GM23338 (cell line): ENCODE measurements around the gene ADGRL3. TPM values are rescaled to one million over a fixed set of nuclear protein-coding genes. Genes with fewer than 3 reads are reported as not detected.

Experiments used
- ATAC-seq: fragments of 200-7000 bp; cut with Tn5 transposase; 3 replicates; pipeline ENCODE4 v1.9.1; 2020
- DNase-seq: peaks from one replicate; pipeline ENCODE4 v3.0.0-alpha.2; 2015; ENCODE audit warnings: low spot score
- H2AFZ ChIP-seq: fragments of 200-600 bp; sonication (generic); 2 replicates; pipeline ENCODE4 v1.8.0; 2016; ENCODE audit warnings: antibody characterized with exemption, mild to moderate bottlenecking, moderate library complexity
- H3F3A ChIP-seq: fragments of 200-600 bp; sonication (generic); replicated peaks from 2 replicates; pipeline ENCODE4 v1.8.0; 2017; ENCODE audit warnings: antibody characterized with exemption, mixed run types, low read depth
- H3K27ac ChIP-seq: fragments of 200-600 bp; sonication (generic); 2 replicates; pipeline ENCODE4 v1.6.1; 2016; ENCODE audit warnings: low read depth
- H3K27me3 ChIP-seq: fragments of 200-600 bp; sonication (generic); 2 replicates; pipeline ENCODE4 v1.8.0; 2016; ENCODE audit warnings: mild to moderate bottlenecking, mixed run types, moderate library complexity; ENCODE audit not compliant: insufficient read depth
- H3K36me3 ChIP-seq: fragments of 200-600 bp; sonication (generic); 2 replicates; pipeline ENCODE4 v1.8.0; 2016; ENCODE audit warnings: mild to moderate bottlenecking; ENCODE audit not compliant: insufficient read depth
- H3K4me1 ChIP-seq: fragments of 200-600 bp; sonication (generic); 2 replicates; pipeline ENCODE4 v1.8.0; 2016; ENCODE audit warnings: mild to moderate bottlenecking, moderate library complexity; ENCODE audit not compliant: insufficient read depth
- H3K4me2 ChIP-seq: fragments of 200-600 bp; sonication (generic); 2 replicates; pipeline ENCODE4 v1.7.1; 2017; ENCODE audit warnings: mixed run types
- H3K4me3 ChIP-seq: fragments of 200-600 bp; sonication (generic); 2 replicates; pipeline ENCODE4 v1.6.1; 2016; ENCODE audit warnings: mixed run types
- H3K79me2 ChIP-seq: fragments of 200-600 bp; sonication (generic); replicated peaks from 2 replicates; pipeline ENCODE4 v1.8.0; 2017; ENCODE audit warnings: mild to moderate bottlenecking; ENCODE audit not compliant: insufficient read depth
- H3K9me2 ChIP-seq: fragments of 200-600 bp; sonication (generic); 2 replicates; pipeline ENCODE4 v1.8.0; 2017; ENCODE audit not compliant: insufficient read depth
- H4K20me1 ChIP-seq: fragments of 200-600 bp; sonication (generic); replicated peaks from 2 replicates; pipeline ENCODE4 v1.8.0; 2017; ENCODE audit warnings: mild to moderate bottlenecking; ENCODE audit not compliant: insufficient read depth
- H3K27ac Mint-ChIP-seq: 2 replicates; pipeline ENCODE4 v1.8.0; 2020; ENCODE audit warnings: inconsistent platforms, mild to moderate bottlenecking, moderate library complexity, mixed read lengths
- H3K27me3 Mint-ChIP-seq: 3 replicates; pipeline ENCODE4 v1.8.0; 2022; ENCODE audit warnings: low read depth, mild to moderate bottlenecking, moderate library complexity, mixed read lengths, inconsistent platforms; ENCODE audit not compliant: insufficient read depth, poor library complexity
- H3K36me3 Mint-ChIP-seq: 3 replicates; pipeline ENCODE4 v1.8.0; 2021; ENCODE audit warnings: low read depth, mild to moderate bottlenecking, inconsistent platforms, moderate library complexity, mixed read lengths
- H3K4me1 Mint-ChIP-seq: 3 replicates; pipeline ENCODE4 v1.8.0; 2020; ENCODE audit warnings: mild to moderate bottlenecking, inconsistent platforms, mixed read lengths
- H3K4me3 Mint-ChIP-seq: 3 replicates; pipeline ENCODE4 v1.8.0; 2021; ENCODE audit warnings: moderate library complexity, mild to moderate bottlenecking, inconsistent platforms, mixed read lengths
- H3K9me3 Mint-ChIP-seq: 3 replicates; pipeline ENCODE4 v1.8.0; 2020; ENCODE audit warnings: moderate library complexity, mild to moderate bottlenecking, inconsistent platforms, mixed read lengths
- CREB1 ChIP-seq: fragments of 250-450 bp; sonication (Bioruptor Pico); IDR thresholded peaks from 2 replicates; pipeline ENCODE4 v1.5.0; 2020; ENCODE audit warnings: low read depth, mild to moderate bottlenecking, moderate library complexity
- EZH2phosphoT487 ChIP-seq: fragments of 200-600 bp; sonication (generic); IDR thresholded peaks from one replicate; pipeline ENCODE4 v1.8.1; 2018; ENCODE audit warnings: antibody characterized with exemption; ENCODE audit not compliant: unreplicated experiment
- NANOG ChIP-seq: IDR thresholded peaks from 2 replicates; pipeline ENCODE4 v1.6.1; 2016; ENCODE audit warnings: antibody characterized with exemption, borderline replicate concordance
- POLR2AphosphoS5 ChIP-seq: IDR thresholded peaks from 2 replicates; pipeline ENCODE4 v1.6.1; 2016; ENCODE audit warnings: antibody characterized with exemption, low read depth
- STAT1 ChIP-seq: IDR thresholded peaks from one replicate; pipeline ENCODE4 v1.6.1; 2016; ENCODE audit warnings: antibody characterized with exemption; ENCODE audit not compliant: unreplicated experiment
- ZNF331 ChIP-seq: fragments of 250-450 bp; sonication (Bioruptor Pico); IDR thresholded peaks from 2 replicates; pipeline ENCODE4 v1.5.0; 2020; ENCODE audit warnings: low read depth, mild to moderate bottlenecking, moderate library complexity
- polyA plus RNA-seq: library from polyadenylated mRNA; unstranded; fragments of >200 nt; fragmentation: Nextera tagmentation; extraction: Ambion mirVana; gene quantifications from 2 replicates; pipeline ENCODE4 v1.2.1, GENCODE V29; 2016
- total RNA-seq: library from RNA; depleted of rRNA; stranded (reverse); fragments of >200 nt; shearing (Covaris generic); gene quantifications from 2 replicates; pipeline ENCODE4 v1.2.3, GENCODE V29; 2014
- TF ChIP-seq, protein P1 (sequence below): fragments of 250-450 bp; sonication (Bioruptor Pico); IDR thresholded peaks from 2 replicates; pipeline ENCODE4 v1.5.0; 2020; ENCODE audit warnings: mild to moderate bottlenecking, moderate library complexity
- TF ChIP-seq, protein P2 (sequence below), 2 experiments: fragments of 200-600 bp in 1 of 2; sonication (generic) in 1 of 2; conservative IDR thresholded peaks; 2 replicates each; pipeline versions ENCODE4 v1.5.1 to v1.6.1; 2016 to 2017; ENCODE audit warnings: antibody characterized with exemption in 2 of 2, low read depth in 2 of 2, mild to moderate bottlenecking in 2 of 2, moderate library complexity in 1 of 2
- TF ChIP-seq, protein P3 (sequence below): IDR thresholded peaks from one replicate; pipeline ENCODE4 v1.6.1; 2018; ENCODE audit warnings: antibody characterized with exemption; ENCODE audit not compliant: unreplicated experiment
- TF ChIP-seq, protein P4 (sequence below): IDR thresholded peaks from 2 replicates; pipeline ENCODE4 v1.6.1; 2016; ENCODE audit warnings: antibody characterized with exemption

Gene ADGRL3
- total and polyA plus RNA-seq, 2 experiments from 2014 or later: 9.7 to 16.5 TPM

DNA sequence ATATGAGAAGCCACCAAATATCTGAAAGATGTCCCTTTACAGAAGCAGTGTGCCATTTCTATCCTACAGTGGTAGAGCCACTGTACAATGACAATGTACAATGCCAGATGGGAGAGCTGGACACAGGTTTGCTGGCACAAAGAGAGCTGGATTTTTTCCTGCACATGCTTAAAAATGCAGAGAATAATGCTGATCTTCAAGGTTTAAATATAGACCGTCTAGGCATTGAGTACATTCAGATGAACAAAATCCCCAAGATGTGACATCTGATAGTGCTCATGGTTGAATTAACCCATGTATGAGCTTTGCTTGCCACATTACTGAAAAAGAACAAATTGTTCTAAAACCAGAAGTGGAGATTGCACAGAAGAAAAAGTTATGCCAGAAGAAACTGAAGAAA, 11.7 kb downstream of the ADGRL3 start (continued):
- TF ChIP-seq, protein P1, sequence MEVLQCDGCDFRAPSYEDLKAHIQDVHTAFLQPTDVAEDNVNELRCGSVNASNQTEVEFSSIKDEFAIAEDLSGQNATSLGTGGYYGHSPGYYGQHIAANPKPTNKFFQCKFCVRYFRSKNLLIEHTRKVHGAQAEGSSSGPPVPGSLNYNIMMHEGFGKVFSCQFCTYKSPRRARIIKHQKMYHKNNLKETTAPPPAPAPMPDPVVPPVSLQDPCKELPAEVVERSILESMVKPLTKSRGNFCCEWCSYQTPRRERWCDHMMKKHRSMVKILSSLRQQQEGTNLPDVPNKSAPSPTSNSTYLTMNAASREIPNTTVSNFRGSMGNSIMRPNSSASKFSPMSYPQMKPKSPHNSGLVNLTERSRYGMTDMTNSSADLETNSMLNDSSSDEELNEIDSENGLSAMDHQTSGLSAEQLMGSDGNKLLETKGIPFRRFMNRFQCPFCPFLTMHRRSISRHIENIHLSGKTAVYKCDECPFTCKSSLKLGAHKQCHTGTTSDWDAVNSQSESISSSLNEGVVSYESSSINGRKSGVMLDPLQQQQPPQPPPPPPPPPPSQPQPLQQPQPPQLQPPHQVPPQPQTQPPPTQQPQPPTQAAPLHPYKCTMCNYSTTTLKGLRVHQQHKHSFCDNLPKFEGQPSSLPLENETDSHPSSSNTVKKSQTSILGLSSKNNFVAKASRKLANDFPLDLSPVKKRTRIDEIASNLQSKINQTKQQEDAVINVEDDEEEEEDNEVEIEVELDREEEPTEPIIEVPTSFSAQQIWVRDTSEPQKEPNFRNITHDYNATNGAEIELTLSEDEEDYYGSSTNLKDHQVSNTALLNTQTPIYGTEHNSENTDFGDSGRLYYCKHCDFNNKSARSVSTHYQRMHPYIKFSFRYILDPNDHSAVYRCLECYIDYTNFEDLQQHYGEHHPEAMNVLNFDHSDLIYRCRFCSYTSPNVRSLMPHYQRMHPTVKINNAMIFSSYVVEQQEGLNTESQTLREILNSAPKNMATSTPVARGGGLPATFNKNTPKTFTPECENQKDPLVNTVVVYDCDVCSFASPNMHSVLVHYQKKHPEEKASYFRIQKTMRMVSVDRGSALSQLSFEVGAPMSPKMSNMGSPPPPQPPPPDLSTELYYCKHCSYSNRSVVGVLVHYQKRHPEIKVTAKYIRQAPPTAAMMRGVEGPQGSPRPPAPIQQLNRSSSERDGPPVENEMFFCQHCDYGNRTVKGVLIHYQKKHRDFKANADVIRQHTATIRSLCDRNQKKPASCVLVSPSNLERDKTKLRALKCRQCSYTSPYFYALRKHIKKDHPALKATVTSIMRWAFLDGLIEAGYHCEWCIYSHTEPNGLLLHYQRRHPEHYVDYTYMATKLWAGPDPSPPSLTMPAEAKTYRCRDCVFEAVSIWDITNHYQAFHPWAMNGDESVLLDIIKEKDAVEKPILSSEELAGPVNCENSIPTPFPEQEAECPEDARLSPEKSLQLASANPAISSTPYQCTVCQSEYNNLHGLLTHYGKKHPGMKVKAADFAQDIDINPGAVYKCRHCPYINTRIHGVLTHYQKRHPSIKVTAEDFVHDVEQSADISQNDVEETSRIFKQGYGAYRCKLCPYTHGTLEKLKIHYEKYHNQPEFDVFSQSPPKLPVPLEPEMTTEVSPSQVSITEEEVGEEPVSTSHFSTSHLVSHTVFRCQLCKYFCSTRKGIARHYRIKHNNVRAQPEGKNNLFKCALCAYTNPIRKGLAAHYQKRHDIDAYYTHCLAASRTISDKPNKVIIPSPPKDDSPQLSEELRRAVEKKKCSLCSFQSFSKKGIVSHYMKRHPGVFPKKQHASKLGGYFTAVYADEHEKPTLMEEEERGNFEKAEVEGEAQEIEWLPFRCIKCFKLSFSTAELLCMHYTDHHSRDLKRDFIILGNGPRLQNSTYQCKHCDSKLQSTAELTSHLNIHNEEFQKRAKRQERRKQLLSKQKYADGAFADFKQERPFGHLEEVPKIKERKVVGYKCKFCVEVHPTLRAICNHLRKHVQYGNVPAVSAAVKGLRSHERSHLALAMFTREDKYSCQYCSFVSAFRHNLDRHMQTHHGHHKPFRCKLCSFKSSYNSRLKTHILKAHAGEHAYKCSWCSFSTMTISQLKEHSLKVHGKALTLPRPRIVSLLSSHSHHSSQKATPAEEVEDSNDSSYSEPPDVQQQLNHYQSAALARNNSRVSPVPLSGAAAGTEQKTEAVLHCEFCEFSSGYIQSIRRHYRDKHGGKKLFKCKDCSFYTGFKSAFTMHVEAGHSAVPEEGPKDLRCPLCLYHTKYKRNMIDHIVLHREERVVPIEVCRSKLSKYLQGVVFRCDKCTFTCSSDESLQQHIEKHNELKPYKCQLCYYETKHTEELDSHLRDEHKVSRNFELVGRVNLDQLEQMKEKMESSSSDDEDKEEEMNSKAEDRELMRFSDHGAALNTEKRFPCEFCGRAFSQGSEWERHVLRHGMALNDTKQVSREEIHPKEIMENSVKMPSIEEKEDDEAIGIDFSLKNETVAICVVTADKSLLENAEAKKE (CRISPR knock-in tag): no peak
- TF ChIP-seq ZNF331 (CRISPR knock-in tag) (no peak), STAT1 (no peak)
- TF ChIP-seq, protein P2, sequence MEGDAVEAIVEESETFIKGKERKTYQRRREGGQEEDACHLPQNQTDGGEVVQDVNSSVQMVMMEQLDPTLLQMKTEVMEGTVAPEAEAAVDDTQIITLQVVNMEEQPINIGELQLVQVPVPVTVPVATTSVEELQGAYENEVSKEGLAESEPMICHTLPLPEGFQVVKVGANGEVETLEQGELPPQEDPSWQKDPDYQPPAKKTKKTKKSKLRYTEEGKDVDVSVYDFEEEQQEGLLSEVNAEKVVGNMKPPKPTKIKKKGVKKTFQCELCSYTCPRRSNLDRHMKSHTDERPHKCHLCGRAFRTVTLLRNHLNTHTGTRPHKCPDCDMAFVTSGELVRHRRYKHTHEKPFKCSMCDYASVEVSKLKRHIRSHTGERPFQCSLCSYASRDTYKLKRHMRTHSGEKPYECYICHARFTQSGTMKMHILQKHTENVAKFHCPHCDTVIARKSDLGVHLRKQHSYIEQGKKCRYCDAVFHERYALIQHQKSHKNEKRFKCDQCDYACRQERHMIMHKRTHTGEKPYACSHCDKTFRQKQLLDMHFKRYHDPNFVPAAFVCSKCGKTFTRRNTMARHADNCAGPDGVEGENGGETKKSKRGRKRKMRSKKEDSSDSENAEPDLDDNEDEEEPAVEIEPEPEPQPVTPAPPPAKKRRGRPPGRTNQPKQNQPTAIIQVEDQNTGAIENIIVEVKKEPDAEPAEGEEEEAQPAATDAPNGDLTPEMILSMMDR (conservative IDR thresholded peaks at IDR 0.05; ENCODE audit: low read depth in 2 of 2): no peak

DNA sequence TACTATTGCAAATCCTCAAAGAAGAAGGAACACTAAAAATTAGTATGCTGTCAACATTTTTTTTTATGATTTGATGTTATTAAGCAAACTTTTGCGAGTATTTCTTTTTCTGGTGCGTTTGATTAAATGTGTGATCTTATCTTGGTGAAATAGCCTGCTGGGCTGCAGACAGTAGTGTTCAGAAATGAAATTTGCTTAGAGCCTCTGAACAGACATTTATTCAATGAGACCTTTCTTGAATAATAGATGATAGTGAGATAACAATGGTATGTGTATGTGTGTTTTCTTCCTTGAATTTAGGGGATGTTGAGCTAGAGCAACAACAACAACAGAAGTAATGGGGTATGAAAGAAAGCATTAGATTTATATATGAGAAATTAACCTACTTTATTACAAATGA, 12.7 kb downstream of the ADGRL3 start:
- Histone ChIP-seq H3K4me2 (no peak overlapping the region), H3K27ac (no peak overlapping the region), H3K79me2 (peaks cover 56% of the 10 kb centered on the region), H3K4me1 (peaks cover 24% of the 10 kb centered on the region), H3K4me3 (no peak overlapping the region), H3K9me2 (no peaks in the 10 kb centered on the region), H2AFZ (no peak overlapping the region), H4K20me1 (no peaks in the 10 kb centered on the region), H3F3A (no peaks in the 10 kb centered on the region), H3K27me3 (no peaks in the 10 kb centered on the region), H3K36me3 (no peaks in the 10 kb centered on the region)
- Mint-ChIP-seq H3K4me1 (peaks cover 25% of the 10 kb centered on the region), H3K36me3 (0 out of 3 replicates have a peak, but pooled peaks cover under 1% of the 10 kb centered on the region), H3K4me3 (no peak overlapping the region), H3K9me3 (no peaks in the 10 kb centered on the region), H3K27ac (no peak overlapping the region), H3K27me3 (no peaks in the 10 kb centered on the region)
- ATAC-seq (no peak), DNase-seq (no peak)
- TF ChIP-seq EZH2phosphoT487: no peak
- TF ChIP-seq NANOG: no peak
- TF ChIP-seq, protein P2 (conservative IDR thresholded peaks at IDR 0.05; ENCODE audit: low read depth in 2 of 2): no peak
- no peak for TF ChIP-seq CREB1 (CRISPR knock-in tag)
- TF ChIP-seq, protein P3, sequence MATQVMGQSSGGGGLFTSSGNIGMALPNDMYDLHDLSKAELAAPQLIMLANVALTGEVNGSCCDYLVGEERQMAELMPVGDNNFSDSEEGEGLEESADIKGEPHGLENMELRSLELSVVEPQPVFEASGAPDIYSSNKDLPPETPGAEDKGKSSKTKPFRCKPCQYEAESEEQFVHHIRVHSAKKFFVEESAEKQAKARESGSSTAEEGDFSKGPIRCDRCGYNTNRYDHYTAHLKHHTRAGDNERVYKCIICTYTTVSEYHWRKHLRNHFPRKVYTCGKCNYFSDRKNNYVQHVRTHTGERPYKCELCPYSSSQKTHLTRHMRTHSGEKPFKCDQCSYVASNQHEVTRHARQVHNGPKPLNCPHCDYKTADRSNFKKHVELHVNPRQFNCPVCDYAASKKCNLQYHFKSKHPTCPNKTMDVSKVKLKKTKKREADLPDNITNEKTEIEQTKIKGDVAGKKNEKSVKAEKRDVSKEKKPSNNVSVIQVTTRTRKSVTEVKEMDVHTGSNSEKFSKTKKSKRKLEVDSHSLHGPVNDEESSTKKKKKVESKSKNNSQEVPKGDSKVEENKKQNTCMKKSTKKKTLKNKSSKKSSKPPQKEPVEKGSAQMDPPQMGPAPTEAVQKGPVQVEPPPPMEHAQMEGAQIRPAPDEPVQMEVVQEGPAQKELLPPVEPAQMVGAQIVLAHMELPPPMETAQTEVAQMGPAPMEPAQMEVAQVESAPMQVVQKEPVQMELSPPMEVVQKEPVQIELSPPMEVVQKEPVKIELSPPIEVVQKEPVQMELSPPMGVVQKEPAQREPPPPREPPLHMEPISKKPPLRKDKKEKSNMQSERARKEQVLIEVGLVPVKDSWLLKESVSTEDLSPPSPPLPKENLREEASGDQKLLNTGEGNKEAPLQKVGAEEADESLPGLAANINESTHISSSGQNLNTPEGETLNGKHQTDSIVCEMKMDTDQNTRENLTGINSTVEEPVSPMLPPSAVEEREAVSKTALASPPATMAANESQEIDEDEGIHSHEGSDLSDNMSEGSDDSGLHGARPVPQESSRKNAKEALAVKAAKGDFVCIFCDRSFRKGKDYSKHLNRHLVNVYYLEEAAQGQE: no peak
- TF ChIP-seq POLR2AphosphoS5: no peak
- TF ChIP-seq STAT1: no peak
- TF ChIP-seq ZNF331 (CRISPR knock-in tag): no peak
- TF ChIP-seq, protein P4, sequence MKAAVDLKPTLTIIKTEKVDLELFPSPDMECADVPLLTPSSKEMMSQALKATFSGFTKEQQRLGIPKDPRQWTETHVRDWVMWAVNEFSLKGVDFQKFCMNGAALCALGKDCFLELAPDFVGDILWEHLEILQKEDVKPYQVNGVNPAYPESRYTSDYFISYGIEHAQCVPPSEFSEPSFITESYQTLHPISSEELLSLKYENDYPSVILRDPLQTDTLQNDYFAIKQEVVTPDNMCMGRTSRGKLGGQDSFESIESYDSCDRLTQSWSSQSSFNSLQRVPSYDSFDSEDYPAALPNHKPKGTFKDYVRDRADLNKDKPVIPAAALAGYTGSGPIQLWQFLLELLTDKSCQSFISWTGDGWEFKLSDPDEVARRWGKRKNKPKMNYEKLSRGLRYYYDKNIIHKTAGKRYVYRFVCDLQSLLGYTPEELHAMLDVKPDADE: no peak
